ENCODE measurements around the gene ADAMTS2.

GRCh38 chr5:179210478-179210877 lies 134.8 kb downstream of the ADAMTS2 start:
- TF ChIP-seq POLR2A (IDR thresholded peaks at IDR 0.05; ENCODE audit: low read depth, low read length) (no peak), POLR2AphosphoS5 (IDR thresholded peaks at IDR 0.05; ENCODE audit: low read depth, low read length) (no peak), TAF1 (IDR thresholded peaks at IDR 0.05; ENCODE audit: low read depth, low read length) (no peak), PAX5 (IDR thresholded peaks at IDR 0.05; ENCODE audit: insufficient read depth, low read length, severe bottlenecking) (no peak), SPI1 (IDR thresholded peaks at IDR 0.05; ENCODE audit: low read depth, low read length) (no peak)

Data from GM12891 (cell line).